HUDEP-2 (cell line): Measurements from ENCODE around the gene MYOCOS.
A peak's percentile ranks its signal among the peaks of the same experiment; 100 is the strongest.

Source experiments
- DNase-seq, 76 experiments: peaks; one replicate each; lab custom pipeline; 2025; ENCODE audit not compliant: unreplicated experiment in 76 of 76; lab: John Stamatoyannopoulos, UW

The MYOCOS gene

DNA sequence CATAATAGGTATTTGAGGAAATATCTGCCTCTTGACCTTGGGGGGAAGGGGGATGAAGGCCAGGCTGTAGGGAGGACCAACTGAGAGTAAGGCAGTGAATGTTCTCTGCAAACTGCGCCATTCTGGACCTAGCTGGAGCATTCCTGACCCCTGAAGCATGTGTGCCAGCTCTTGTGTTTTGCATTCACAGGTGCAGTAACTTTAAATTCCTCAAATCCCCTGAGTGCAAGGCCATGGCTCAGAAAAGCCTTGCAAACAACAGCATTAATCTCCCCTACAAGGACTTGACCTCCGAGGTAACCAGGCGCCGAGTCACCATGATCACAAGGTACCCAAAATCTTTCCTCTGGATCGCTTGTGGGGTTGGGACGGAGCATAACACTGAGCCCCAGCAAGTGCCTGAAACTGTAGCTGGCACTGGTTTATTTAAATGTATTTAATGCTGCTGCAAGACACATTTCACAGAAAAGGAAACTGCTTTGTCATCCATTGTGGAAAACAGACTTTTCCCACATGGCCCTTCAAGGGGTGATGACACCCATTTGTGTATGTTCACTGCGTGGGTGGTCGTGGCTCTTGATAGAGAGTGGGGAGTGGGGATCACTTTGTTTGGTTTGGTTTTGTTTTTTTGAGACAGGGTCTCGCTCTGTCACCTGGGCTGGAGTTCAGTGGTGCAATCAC, 1.7 kb downstream of the MYOCOS start:
- DNase-seq = no peak

DNA sequence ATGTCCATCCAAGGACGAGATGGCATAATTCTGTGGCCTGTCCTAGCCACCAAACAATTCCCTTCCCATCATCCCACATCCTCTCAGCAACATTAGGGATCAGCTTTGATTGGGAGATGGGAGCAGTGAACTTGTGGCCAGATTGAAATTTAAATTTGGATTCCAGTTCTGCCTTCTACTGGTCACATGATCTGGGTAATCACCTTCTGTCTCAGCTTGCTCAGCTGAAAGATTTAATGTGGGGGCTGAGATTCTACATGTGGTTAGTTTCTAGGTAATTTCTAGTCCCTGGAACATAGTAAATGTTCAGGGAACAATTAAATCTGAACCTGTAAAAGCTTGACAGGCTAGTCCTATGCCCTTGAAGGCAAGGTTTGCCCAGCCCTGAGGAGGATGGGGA, 3.2 kb downstream of the MYOCOS start:
- DNase-seq = no peak

- no peak for DNase-seq
Measured at GRCh38 chr1:171627020-171627419, 5.0 kb downstream of the MYOCOS start.

DNA sequence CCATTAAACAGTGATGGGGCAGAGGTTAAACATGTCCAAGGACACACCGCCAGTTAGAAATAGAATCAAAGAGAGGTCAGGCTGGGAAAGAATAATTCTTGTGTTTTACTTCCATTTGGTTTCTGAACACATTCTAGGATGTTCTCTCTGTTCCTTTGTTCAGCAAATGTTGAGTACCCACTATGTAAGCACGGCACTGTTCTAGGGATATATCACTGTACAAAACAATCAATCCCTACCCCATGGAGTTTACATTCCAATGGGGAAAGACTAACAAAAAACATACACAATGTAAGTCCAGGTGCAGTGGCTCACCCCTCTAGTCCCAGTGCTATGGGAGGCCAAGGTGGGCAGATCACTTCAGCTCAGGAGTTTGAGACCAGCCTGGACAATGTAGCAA, 6.2 kb downstream of the MYOCOS start:
- no peak for DNase-seq

GRCh38 chr1:171635661-171636060, 13.6 kb downstream of the MYOCOS start:
- DNase-seq = no peak

DNA sequence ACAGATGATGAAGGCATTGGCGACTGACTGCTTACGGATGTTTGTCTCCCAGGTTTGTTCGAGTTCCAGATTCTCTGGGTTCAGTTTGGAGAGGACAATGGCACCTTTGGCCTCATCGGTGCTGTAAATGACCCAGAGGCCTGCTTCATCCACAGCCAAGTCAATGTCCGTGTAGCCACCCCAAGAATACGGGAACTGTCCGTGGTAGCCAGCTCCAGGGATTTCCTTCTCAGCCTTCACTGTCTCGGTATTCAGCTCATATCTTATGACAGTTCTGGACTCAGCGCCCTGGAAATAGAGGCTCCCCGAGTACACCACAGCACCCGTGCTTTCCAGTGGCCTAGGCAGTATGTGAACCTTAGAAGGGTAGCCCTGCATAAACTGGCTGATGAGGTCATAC, 14.1 kb downstream of the MYOCOS start:
- DNase-seq = no peak

DNA sequence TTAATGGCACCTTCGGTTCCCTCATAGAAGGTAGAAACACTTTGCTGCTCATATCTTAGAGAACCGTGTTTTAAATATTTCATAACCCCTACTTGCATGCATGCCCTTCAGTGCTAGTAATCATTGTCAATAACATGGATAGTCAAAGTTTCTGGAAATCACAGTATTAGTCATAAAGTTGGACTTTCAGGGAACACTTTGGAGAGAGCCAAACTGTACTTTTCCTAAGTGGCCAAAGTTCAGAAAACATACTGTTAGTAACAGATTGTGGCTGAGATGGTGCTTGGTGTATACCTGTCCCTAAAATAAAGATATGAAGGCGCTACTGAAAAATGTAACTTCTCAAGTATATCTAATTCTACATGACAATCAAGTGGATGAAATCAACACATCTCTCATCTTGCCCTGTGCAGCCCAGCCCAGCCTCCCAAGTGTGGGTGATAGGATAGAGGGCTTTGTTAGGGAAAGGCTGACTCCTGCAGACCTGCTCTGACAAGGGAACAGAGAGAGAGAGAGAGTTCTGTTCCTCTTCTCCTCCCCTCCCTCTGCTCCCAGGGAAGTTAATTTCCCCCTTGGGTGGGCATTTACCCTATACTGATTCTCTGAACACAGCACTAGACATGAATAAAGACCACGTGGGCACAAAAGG, 16.0 kb downstream of the MYOCOS start:
- no peak for DNase-seq

- DNase-seq = no peak
Measured at GRCh38 chr1:171640225-171640624, 18.2 kb downstream of the MYOCOS start.

GRCh38 chr1:171641076-171641864, 19.2 kb downstream of the MYOCOS start:
- DNase-seq = no peak

DNA sequence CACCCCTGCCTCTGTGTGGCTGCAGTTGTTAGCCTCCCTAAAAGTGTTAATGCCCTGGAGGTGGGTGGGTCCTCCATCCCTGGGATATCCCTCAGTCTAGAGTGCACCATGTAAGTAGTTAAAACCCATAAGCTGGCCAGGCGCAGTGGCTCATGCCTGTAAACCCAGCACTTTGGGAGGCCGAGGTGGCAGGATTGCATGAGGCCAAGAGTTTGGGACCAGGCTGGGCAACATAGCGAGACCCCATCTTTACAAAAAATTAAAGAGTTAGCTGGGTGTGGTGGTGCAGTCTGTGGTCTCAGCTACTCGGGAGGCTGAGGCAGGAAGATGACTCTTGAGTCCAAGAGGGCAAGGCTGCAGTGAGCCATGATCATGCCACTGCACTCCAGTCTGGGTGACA, 20.2 kb downstream of the MYOCOS start:
- no peak for DNase-seq

GRCh38 chr1:171643156-171643555, 21.1 kb downstream of the MYOCOS start:
- no peak for DNase-seq

DNA sequence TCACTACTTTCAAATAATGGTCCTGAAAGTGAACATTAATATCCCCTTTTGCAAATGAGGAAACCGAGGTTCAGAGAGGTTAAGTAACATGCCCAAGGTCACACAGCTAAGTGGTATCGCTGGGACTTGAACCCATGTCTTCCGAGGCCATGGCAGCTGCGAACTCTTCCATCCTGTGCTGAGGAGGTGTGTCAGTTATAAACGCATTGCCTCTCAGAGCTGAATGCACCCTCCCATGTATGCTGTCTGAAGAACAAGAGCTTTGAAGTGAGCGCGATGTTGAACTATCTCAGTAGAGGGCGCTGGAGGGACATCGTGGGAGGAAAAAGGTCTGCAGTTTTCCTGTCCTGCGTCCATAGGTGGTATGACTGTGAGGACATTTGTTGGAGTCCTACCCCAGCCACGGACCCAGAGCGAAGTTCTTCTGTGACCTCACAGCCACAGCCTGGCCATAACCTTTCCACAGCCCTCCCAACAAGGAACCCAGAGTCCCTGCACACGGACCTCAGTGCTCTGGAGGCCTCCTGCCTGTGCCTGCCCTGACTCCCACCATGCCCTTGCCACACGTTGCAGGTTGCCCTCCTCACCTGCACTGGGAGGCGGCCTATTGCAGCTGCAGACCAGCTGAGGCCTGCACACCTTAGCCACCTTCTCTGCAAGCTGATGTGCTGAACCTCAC, 22.9 kb downstream of the MYOCOS start:
- DNase-seq = peak in 71 of 76 experiments; percentile 7 to 88 (median 58)

DNA sequence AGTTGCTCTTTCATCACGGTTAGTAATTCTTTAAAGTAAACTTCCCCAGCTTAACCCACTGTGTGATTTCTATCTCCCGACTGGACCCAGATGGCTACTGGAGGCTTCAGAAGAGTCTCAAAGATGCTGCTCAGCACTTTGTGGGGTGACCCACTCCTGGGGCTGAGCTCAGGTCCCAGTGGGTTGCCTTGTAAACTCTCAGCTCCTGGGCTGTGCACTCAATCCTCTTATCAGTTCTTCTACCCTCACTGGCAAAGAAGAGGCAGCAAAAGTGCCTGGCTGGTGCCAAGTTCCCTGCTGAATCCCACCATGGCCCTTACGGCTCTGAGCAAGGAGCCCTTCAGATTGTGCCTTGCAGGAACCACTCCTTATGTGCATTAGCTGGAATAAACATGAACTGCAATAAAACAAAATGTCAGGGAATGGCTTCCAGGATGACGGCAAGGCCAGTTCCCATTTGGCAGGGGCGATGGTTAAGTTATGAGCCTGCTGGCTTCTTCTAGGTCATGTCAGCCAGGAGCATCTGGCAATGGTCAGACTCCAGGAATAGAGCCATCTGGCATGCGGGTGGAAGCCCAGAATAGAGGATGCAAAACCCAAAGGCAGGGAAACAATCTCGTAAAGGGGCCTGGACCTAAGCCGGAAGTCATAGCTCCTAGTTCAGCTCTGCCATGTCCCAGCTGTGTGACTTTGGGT, 23.7 kb downstream of the MYOCOS start:
- no peak for DNase-seq

DNA sequence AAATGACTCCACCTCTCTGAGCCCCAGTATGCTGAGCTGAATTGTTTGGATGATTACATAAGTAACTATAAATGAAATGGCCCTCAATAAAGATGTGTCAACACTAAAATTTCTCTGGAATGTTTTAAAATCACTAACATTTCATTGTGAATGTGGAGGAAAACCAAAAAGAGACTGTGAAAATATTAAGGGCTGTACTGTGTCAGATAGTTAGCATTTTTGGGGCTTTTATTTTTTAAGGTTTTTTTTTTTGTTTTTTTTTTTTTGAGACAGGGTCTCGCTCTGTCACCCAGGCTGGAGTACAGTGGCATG, 24.2 kb downstream of the MYOCOS start:
- no peak for DNase-seq

GRCh38 chr1:171652234-171652822, 30.3 kb downstream of the MYOCOS start, which contains the start of gene MYOC:
Gene MYOC, minus strand, starts transcription at chr1:171652688. Its CDS starts 77 bp downstream, at chr1:171652611.
- no peak for DNase-seq

DNA sequence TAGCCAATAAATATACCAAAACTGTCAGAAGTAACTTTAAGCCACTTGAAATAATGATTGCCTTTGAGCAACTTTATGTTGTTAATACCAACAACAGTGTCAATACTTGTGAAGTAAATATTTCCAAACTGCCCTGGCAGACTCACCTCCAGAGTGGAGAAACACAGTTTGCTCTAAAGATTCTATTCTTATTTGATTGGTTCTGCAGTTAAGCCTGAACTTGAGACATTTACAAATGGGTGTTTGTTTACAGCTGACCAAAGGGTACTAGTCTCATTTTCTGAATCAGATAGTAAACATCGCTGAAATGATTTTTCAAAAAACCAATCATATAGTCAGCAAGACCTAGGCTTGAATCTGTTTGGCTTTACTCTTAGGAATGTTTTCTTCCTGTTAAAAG, 31.8 kb downstream of the MYOCOS start:
- DNase-seq = no peak

GRCh38 chr1:171654201-171654941, 32.3 kb downstream of the MYOCOS start:
- DNase-seq = no peak

- DNase-seq = peak in 61 of 76 experiments; percentile 7 to 77 (median 51)
Measured at GRCh38 chr1:171654942-171655745, 33.1 kb downstream of the MYOCOS start.

DNA sequence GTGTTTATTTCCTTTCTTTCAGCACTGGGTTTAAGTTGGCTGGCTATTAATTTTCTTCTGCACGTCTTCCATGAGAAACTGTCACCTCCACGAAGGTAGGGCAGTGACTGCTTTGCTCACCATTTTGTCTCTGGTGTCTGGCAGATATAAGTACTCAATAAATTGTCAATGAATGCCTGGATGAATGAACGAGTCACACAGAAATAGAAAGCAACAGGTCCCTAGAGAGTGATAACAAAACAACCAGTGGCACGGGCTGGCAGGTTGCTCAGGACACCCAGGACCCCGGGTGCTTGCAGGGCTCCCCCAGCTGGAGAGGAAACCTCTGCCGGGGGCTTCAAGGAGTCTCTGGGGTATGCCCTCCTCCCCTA, 33.7 kb downstream of the MYOCOS start:
- no peak for DNase-seq
